ENCODE data around the gene CLEC4D.
"Not testable (repeated sequence)": the region's sequence is repeated elsewhere in the genome, so short reads cannot be mapped to it uniquely, and the experiment has no call there.

Gene CLEC4D

DNA sequence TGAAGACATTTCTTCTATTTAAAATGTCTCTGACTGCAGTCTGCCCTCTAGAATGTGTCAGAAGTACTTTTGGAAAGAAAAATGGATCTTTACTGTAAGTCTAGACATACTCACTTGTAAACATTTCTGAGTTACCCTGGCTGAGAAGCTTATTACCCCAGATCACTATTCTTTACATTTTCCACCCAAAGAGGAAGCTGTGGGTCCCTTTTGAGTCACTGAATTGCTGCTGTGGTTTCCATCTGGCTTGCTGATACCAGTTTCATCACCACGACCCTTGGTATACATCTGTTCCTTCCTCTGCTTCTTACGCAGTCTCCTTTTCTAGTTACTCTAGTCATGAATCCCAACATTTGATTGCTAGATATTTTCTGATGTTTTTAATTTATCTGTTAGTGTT lies 20.2 kb upstream of the CLEC4D start:
- no peaks in the 10 kb centered on the region for H3K27me3 ChIP-seq (ENCODE audit: control insufficient read depth in 3 of 3, insufficient read depth in 3 of 3, low read depth in 1 of 3, low read length in 3 of 3)
- no peak overlapping the region for H3K4ac ChIP-seq (ENCODE audit: low read length)
- no peaks in the 10 kb centered on the region for H3K9me3 ChIP-seq (replicated peaks in 1 of 2; ENCODE audit: control insufficient read depth in 2 of 2, insufficient read depth in 1 of 2, low read depth in 1 of 2, low read length in 2 of 2)
- no peak for DNase-seq (ENCODE audit: low spot score)
- no peak overlapping the region for H2BK12ac ChIP-seq (ENCODE audit: low read length)
- no peak overlapping the region for H4K91ac ChIP-seq (ENCODE audit: low read depth, low read length, poor library complexity)
- no peaks in the 10 kb centered on the region for H3K36me3 ChIP-seq (replicated peaks in 1 of 2; ENCODE audit: control insufficient read depth in 2 of 2, insufficient read depth in 2 of 2, low read length in 2 of 2)
- no CpG with 5 or more reads among the region's 2 CpGs for WGBS, 2 donors (ENCODE audit: extremely low coverage in 2 of 2, insufficient read length in 2 of 2, insufficient replicate concordance in 1 of 2)
- no peak overlapping the region for H2AK5ac ChIP-seq (ENCODE audit: low read depth, low read length)
- no peak overlapping the region for H3K14ac ChIP-seq (ENCODE audit: low read length)
- no peak overlapping the region for H2BK15ac ChIP-seq (ENCODE audit: low read length)
- H3K79me1 ChIP-seq (ENCODE audit: low read depth, low read length) = no peaks in the 10 kb centered on the region
- H3K27ac ChIP-seq (replicated peaks; ENCODE audit: low read length) = no peak overlapping the region
- no peak overlapping the region for H3K18ac ChIP-seq (ENCODE audit: low read length)
- no peak overlapping the region for H2BK5ac ChIP-seq (ENCODE audit: low read length)
- H3K4me1 ChIP-seq (ENCODE audit: control insufficient read depth in 2 of 2, insufficient read depth in 1 of 2, low read depth in 1 of 2, low read length in 2 of 2) = no peaks in the 10 kb centered on the region
- H2BK120ac ChIP-seq (ENCODE audit: low read depth, low read length) = no peak overlapping the region
- H3K23ac ChIP-seq (ENCODE audit: low read depth, low read length, poor library complexity) = no peak overlapping the region
- no peak overlapping the region for H4K8ac ChIP-seq (ENCODE audit: low read depth, low read length)
- no peak overlapping the region for H3K4me3 ChIP-seq (ENCODE audit: low read length in 2 of 2)
- no peak overlapping the region for H2AFZ ChIP-seq (ENCODE audit: low read length)
- H3K9ac ChIP-seq (ENCODE audit: low read depth, low read length, poor library complexity) = no peak overlapping the region
- no peak overlapping the region for H3K4me2 ChIP-seq (ENCODE audit: insufficient read depth, low read length, poor library complexity, severe bottlenecking)

DNA sequence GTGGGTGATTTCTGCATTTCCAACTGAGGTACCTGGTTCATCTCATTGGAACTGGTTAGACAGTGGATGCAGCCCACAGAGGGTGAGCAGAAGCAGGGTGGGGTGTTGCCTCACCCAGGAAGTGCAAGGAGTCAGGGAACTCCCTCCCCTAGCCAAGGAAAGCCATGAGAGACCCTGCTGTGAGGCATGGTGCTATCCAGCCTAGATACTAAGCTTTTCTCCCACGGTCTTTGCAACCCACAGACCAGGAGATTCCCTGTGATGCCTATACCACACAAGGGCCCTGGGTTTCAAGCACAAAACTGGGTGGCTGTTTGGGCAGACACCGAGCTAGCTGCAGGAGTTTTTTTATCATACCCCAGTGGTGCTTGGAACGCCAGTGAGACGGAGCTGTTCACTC lies 17.6 kb upstream of the CLEC4D start:
- H2AFZ ChIP-seq (ENCODE audit: low read length); H3K79me1 ChIP-seq (ENCODE audit: low read depth, low read length); H3K36me3 ChIP-seq (replicated peaks in 1 of 2; ENCODE audit: control insufficient read depth in 2 of 2, insufficient read depth in 2 of 2, low read length in 2 of 2); H3K9me3 ChIP-seq (replicated peaks in 1 of 2; ENCODE audit: control insufficient read depth in 2 of 2, insufficient read depth in 1 of 2, low read depth in 1 of 2, low read length in 2 of 2); H4K8ac ChIP-seq (ENCODE audit: low read depth, low read length); H3K23ac ChIP-seq (ENCODE audit: low read depth, low read length, poor library complexity); H2BK5ac ChIP-seq (ENCODE audit: low read length); H3K4me2 ChIP-seq (ENCODE audit: insufficient read depth, low read length, poor library complexity, severe bottlenecking); H2BK12ac ChIP-seq (ENCODE audit: low read length); H3K18ac ChIP-seq (ENCODE audit: low read length); H3K4me1 ChIP-seq (ENCODE audit: control insufficient read depth in 2 of 2, insufficient read depth in 1 of 2, low read depth in 1 of 2, low read length in 2 of 2); DNase-seq (ENCODE audit: low spot score); H2BK120ac ChIP-seq (ENCODE audit: low read depth, low read length); H2AK5ac ChIP-seq (ENCODE audit: low read depth, low read length); H3K27me3 ChIP-seq (ENCODE audit: control insufficient read depth in 3 of 3, insufficient read depth in 3 of 3, low read depth in 1 of 3, low read length in 3 of 3); H3K14ac ChIP-seq (ENCODE audit: low read length); H3K9ac ChIP-seq (ENCODE audit: low read depth, low read length, poor library complexity); H2BK15ac ChIP-seq (ENCODE audit: low read length); H3K4me3 ChIP-seq (ENCODE audit: low read length in 2 of 2); H4K91ac ChIP-seq (ENCODE audit: low read depth, low read length, poor library complexity); H3K4ac ChIP-seq (ENCODE audit: low read length); H3K27ac ChIP-seq (replicated peaks; ENCODE audit: low read length): not testable (repeated sequence)
- WGBS, 2 donors (ENCODE audit: extremely low coverage in 2 of 2, insufficient read length in 2 of 2, insufficient replicate concordance in 1 of 2) = no CpG with 5 or more reads among the region's 4 CpGs

DNA sequence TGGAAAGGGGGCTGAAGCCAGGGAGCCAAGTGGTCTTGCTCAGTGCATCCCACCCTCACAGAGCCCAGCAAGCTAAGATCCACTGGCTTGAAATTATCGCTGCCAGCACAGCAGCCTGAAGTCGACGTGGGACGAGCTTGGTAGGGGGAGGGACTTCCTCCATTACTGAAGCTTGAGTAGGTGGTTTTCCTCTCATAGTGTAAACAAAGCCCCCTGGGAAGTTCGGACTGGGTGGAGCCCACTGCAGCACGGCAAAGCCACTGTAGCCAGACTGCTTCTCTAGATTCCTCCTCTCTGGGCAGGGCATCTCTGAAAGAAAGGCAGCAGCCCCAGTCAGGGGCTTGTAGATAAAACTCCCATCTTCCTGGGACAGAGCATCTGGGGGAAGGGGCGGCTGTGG lies 17.2 kb upstream of the CLEC4D start:
- not testable (repeated sequence) for DNase-seq (ENCODE audit: low spot score); H3K36me3 ChIP-seq (replicated peaks in 1 of 2; ENCODE audit: control insufficient read depth in 2 of 2, insufficient read depth in 2 of 2, low read length in 2 of 2); H2BK12ac ChIP-seq (ENCODE audit: low read length); H4K8ac ChIP-seq (ENCODE audit: low read depth, low read length); H3K79me1 ChIP-seq (ENCODE audit: low read depth, low read length); H2BK15ac ChIP-seq (ENCODE audit: low read length); H3K4me1 ChIP-seq (ENCODE audit: control insufficient read depth in 2 of 2, insufficient read depth in 1 of 2, low read depth in 1 of 2, low read length in 2 of 2); H3K4me2 ChIP-seq (ENCODE audit: insufficient read depth, low read length, poor library complexity, severe bottlenecking); H2AK5ac ChIP-seq (ENCODE audit: low read depth, low read length); H3K14ac ChIP-seq (ENCODE audit: low read length); H3K9me3 ChIP-seq (replicated peaks in 1 of 2; ENCODE audit: control insufficient read depth in 2 of 2, insufficient read depth in 1 of 2, low read depth in 1 of 2, low read length in 2 of 2); H2BK5ac ChIP-seq (ENCODE audit: low read length); H3K18ac ChIP-seq (ENCODE audit: low read length); H3K27ac ChIP-seq (replicated peaks; ENCODE audit: low read length); H3K23ac ChIP-seq (ENCODE audit: low read depth, low read length, poor library complexity); H3K4ac ChIP-seq (ENCODE audit: low read length); H3K27me3 ChIP-seq (ENCODE audit: control insufficient read depth in 3 of 3, insufficient read depth in 3 of 3, low read depth in 1 of 3, low read length in 3 of 3); H2BK120ac ChIP-seq (ENCODE audit: low read depth, low read length); H3K4me3 ChIP-seq (ENCODE audit: low read length in 2 of 2); H2AFZ ChIP-seq (ENCODE audit: low read length); H4K91ac ChIP-seq (ENCODE audit: low read depth, low read length, poor library complexity); H3K9ac ChIP-seq (ENCODE audit: low read depth, low read length, poor library complexity)
- no CpG with 5 or more reads among the region's 7 CpGs for WGBS, 2 donors (ENCODE audit: extremely low coverage in 2 of 2, insufficient read length in 2 of 2, insufficient replicate concordance in 1 of 2)

DNA sequence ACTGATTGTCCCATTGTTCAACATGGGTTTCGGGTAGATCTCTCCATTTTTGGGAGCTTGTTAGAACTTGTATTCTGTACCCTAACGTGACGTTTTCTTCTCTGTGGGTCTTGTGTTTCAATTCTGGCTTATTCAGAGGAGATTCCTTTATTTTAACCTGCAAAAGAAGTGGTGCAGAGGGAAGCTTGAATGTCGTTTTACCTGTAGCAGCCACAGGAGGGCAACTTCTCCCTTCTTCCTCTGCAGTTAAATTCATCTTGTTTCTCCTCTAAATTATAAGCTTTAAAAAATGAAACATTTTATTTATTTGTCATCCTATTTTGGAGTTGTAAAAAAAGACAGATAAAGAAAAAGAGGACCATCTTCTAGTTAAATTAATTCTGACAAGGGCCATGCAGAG lies 13.7 kb upstream of the CLEC4D start:
- Histone ChIP-seq H2BK5ac (ENCODE audit: low read length) (no peak overlapping the region), H3K4ac (ENCODE audit: low read length) (no peak overlapping the region), H3K27me3 (ENCODE audit: control insufficient read depth in 3 of 3, insufficient read depth in 3 of 3, low read depth in 1 of 3, low read length in 3 of 3) (peaks cover 0 to 8% (median 0%) of the 10 kb centered on the region in 3 experiments), H3K36me3 (replicated peaks in 1 of 2; ENCODE audit: control insufficient read depth in 2 of 2, insufficient read depth in 2 of 2, low read length in 2 of 2) (no peaks in the 10 kb centered on the region), H3K9ac (ENCODE audit: low read depth, low read length, poor library complexity) (no peak overlapping the region), H3K4me2 (ENCODE audit: insufficient read depth, low read length, poor library complexity, severe bottlenecking) (no peak overlapping the region), H3K27ac (replicated peaks; ENCODE audit: low read length) (no peak overlapping the region), H3K14ac (ENCODE audit: low read length) (no peak overlapping the region), H3K23ac (ENCODE audit: low read depth, low read length, poor library complexity) (no peak overlapping the region), H2BK120ac (ENCODE audit: low read depth, low read length) (no peak overlapping the region), H3K18ac (ENCODE audit: low read length) (no peak overlapping the region), H3K9me3 (replicated peaks in 1 of 2; ENCODE audit: control insufficient read depth in 2 of 2, insufficient read depth in 1 of 2, low read depth in 1 of 2, low read length in 2 of 2) (no peaks in the 10 kb centered on the region), H2BK15ac (ENCODE audit: low read length) (no peak overlapping the region), H4K91ac (ENCODE audit: low read depth, low read length, poor library complexity) (no peak overlapping the region), H2AFZ (ENCODE audit: low read length) (no peak overlapping the region), H3K4me3 (ENCODE audit: low read length in 2 of 2) (no peak overlapping the region), H3K79me1 (ENCODE audit: low read depth, low read length) (no peaks in the 10 kb centered on the region), H3K4me1 (ENCODE audit: control insufficient read depth in 2 of 2, insufficient read depth in 1 of 2, low read depth in 1 of 2, low read length in 2 of 2) (no peaks in the 10 kb centered on the region), H2AK5ac (ENCODE audit: low read depth, low read length) (no peak overlapping the region), H4K8ac (ENCODE audit: low read depth, low read length) (no peak overlapping the region), H2BK12ac (ENCODE audit: low read length) (no peak overlapping the region)
- DNase-seq (ENCODE audit: low spot score) = no peak
- no CpG with 5 or more reads among the region's 4 CpGs for WGBS, 2 donors (ENCODE audit: extremely low coverage in 2 of 2, insufficient read length in 2 of 2, insufficient replicate concordance in 1 of 2)

All from neuronal stem cell (in vitro differentiated cells).